ENCODE results near the gene MSANTD3.

Gene MSANTD3

GRCh38 chr9:100396769-100397168 is 30.2 kb upstream of the MSANTD3 start:
- H3K9me3 ChIP-seq: no peaks in the 10 kb centered on the region
- H3K27me3 ChIP-seq: no peaks in the 10 kb centered on the region
- TF ChIP-seq CTCF (IDR thresholded peaks at IDR 0.05): no peak
- no peaks in the 10 kb centered on the region for H3K36me3 ChIP-seq
- H3K4me3 ChIP-seq (ENCODE audit: low read depth in 1 of 2, low read length in 1 of 2): no peak overlapping the region
- no peak overlapping the region for H3K27ac ChIP-seq
- H3K4me1 ChIP-seq (ENCODE audit: control insufficient read depth in 1 of 2, insufficient read depth in 1 of 2, low read depth in 1 of 2, low read length in 1 of 2): peaks cover 12 to 21% of the 10 kb centered on the region in 2 experiments

GRCh38 chr9:100397529-100398266 is 29.2 kb upstream of the MSANTD3 start:
- Histone ChIP-seq H3K4me1 (ENCODE audit: control insufficient read depth in 1 of 2, insufficient read depth in 1 of 2, low read depth in 1 of 2, low read length in 1 of 2) (peaks cover 12 to 21% of the 10 kb centered on the region in 2 experiments), H3K4me3 (ENCODE audit: low read depth in 1 of 2, low read length in 1 of 2) (no peak overlapping the region), H3K36me3 (no peaks in the 10 kb centered on the region), H3K27ac (no peak overlapping the region), H3K9me3 (no peaks in the 10 kb centered on the region), H3K27me3 (no peaks in the 10 kb centered on the region)
- no peak for TF ChIP-seq CTCF (IDR thresholded peaks at IDR 0.05)

- H3K4me3 ChIP-seq (ENCODE audit: low read depth in 1 of 2, low read length in 1 of 2): no peak overlapping the region
- no peak overlapping the region for H3K27ac ChIP-seq
- no peak for TF ChIP-seq CTCF (IDR thresholded peaks at IDR 0.05)
- H3K9me3 ChIP-seq: no peaks in the 10 kb centered on the region
- H3K27me3 ChIP-seq: no peaks in the 10 kb centered on the region
- no peaks in the 10 kb centered on the region for H3K36me3 ChIP-seq
- peaks cover 0 to 2% of the 10 kb centered on the region in 2 experiments for H3K4me1 ChIP-seq (ENCODE audit: control insufficient read depth in 1 of 2, insufficient read depth in 1 of 2, low read depth in 1 of 2, low read length in 1 of 2)
These were observed 25.9 kb upstream of the MSANTD3 start for GRCh38 chr9:100401042-100401441.

GRCh38 chr9:100406962-100407361 is 20.0 kb upstream of the MSANTD3 start:
- Histone ChIP-seq H3K4me1 (ENCODE audit: control insufficient read depth in 1 of 2, insufficient read depth in 1 of 2, low read depth in 1 of 2, low read length in 1 of 2) (peaks cover 16 to 20% of the 10 kb centered on the region in 2 experiments), H3K36me3 (no peaks in the 10 kb centered on the region), H3K27me3 (no peaks in the 10 kb centered on the region), H3K4me3 (ENCODE audit: low read depth in 1 of 2, low read length in 1 of 2) (no peak overlapping the region), H3K27ac (no peak overlapping the region), H3K9me3 (no peaks in the 10 kb centered on the region)
- no peak for TF ChIP-seq CTCF (IDR thresholded peaks at IDR 0.05)

GRCh38 chr9:100408546-100409175 is 18.3 kb upstream of the MSANTD3 start:
- no peak for TF ChIP-seq CTCF (IDR thresholded peaks at IDR 0.05)
- no peaks in the 10 kb centered on the region for H3K36me3 ChIP-seq
- no peak overlapping the region for H3K27ac ChIP-seq

More at GRCh38 chr9:100408546-100409175, 18.3 kb upstream of the MSANTD3 start:
- peaks cover 18 to 21% of the 10 kb centered on the region in 2 experiments for H3K4me1 ChIP-seq (ENCODE audit: control insufficient read depth in 1 of 2, insufficient read depth in 1 of 2, low read depth in 1 of 2, low read length in 1 of 2)
- no peak overlapping the region for H3K4me3 ChIP-seq (ENCODE audit: low read depth in 1 of 2, low read length in 1 of 2)
- no peaks in the 10 kb centered on the region for H3K27me3 ChIP-seq
- no peaks in the 10 kb centered on the region for H3K9me3 ChIP-seq

Measured in neutrophil (primary cell).